Effector memory CD4-positive, alpha-beta T cell (primary cell): ENCODE results near the gene HHATL.

ENCODE experiments used
- DNase-seq, 3 donors: peaks; one replicate each; pipeline ENCODE4 v3.0.0-alpha.2; 2020
- H3K27ac ChIP-seq: 2 replicates; pipeline ENCODE4 v1.7.0; 2013; ENCODE audit warnings: mild to moderate bottlenecking, low read length, moderate library complexity; ENCODE audit not compliant: insufficient read depth, poor library complexity, severe bottlenecking
- H3K27me3 ChIP-seq: replicated peaks from 2 replicates; pipeline ENCODE4 v1.7.0; 2013; ENCODE audit warnings: mild to moderate bottlenecking, low read length; ENCODE audit not compliant: insufficient read depth, control insufficient read depth, poor library complexity, severe bottlenecking
- H3K36me3 ChIP-seq: 2 replicates; pipeline ENCODE4 v1.7.0; 2013; ENCODE audit warnings: mild to moderate bottlenecking, low read length, moderate library complexity; ENCODE audit not compliant: control insufficient read depth, insufficient read depth
- H3K4me1 ChIP-seq: 2 replicates; pipeline ENCODE4 v1.7.0; 2013; ENCODE audit warnings: low read length, mild to moderate bottlenecking; ENCODE audit not compliant: control insufficient read depth, insufficient read depth, poor library complexity, severe bottlenecking
- H3K4me3 ChIP-seq: 2 replicates; pipeline ENCODE4 v1.7.0; 2013; ENCODE audit warnings: low read length, low read depth, mild to moderate bottlenecking; ENCODE audit not compliant: insufficient read depth, poor library complexity, severe bottlenecking
- H3K9me3 ChIP-seq: 2 replicates; pipeline ENCODE4 v1.7.0; 2013; ENCODE audit warnings: mild to moderate bottlenecking, low read length, moderate library complexity; ENCODE audit not compliant: control insufficient read depth

Gene HHATL

GRCh38 chr3:42712688-42713372 lies 10.2 kb upstream of the HHATL start:
- no peaks in the 10 kb centered on the region for H3K9me3 ChIP-seq
- no peak for DNase-seq
- no peaks in the 10 kb centered on the region for H3K4me1 ChIP-seq
- H3K36me3 ChIP-seq = no peaks in the 10 kb centered on the region
- H3K27me3 ChIP-seq = no peaks in the 10 kb centered on the region
- H3K4me3 ChIP-seq = no peak overlapping the region
- no peak overlapping the region for H3K27ac ChIP-seq

- Histone ChIP-seq H3K4me3 (no peak overlapping the region), H3K36me3 (no peaks in the 10 kb centered on the region), H3K4me1 (no peaks in the 10 kb centered on the region), H3K27ac (no peak overlapping the region), H3K27me3 (no peaks in the 10 kb centered on the region), H3K9me3 (no peaks in the 10 kb centered on the region)
- no peak for DNase-seq
These were observed 9.7 kb upstream of the HHATL start for GRCh38 chr3:42712344-42712648.

- DNase-seq = no peak
- Histone ChIP-seq H3K9me3 (no peaks in the 10 kb centered on the region), H3K27me3 (no peaks in the 10 kb centered on the region), H3K4me3 (no peak overlapping the region), H3K27ac (no peak overlapping the region), H3K4me1 (no peaks in the 10 kb centered on the region), H3K36me3 (no peaks in the 10 kb centered on the region)
These were observed 9.1 kb upstream of the HHATL start for GRCh38 chr3:42711491-42712343.

- Histone ChIP-seq H3K27ac (no peak overlapping the region), H3K9me3 (no peaks in the 10 kb centered on the region), H3K27me3 (no peaks in the 10 kb centered on the region)
These were observed 7.9 kb upstream of the HHATL start for GRCh38 chr3:42710323-42711021.

GRCh38 chr3:42709621-42710020 lies 7.0 kb upstream of the HHATL start:
- no peaks in the 10 kb centered on the region for H3K36me3 ChIP-seq
- no peaks in the 10 kb centered on the region for H3K9me3 ChIP-seq
- no peak for DNase-seq
- H3K27me3 ChIP-seq = no peaks in the 10 kb centered on the region
- H3K4me1 ChIP-seq = no peaks in the 10 kb centered on the region
- H3K4me3 ChIP-seq = no peak overlapping the region
- no peak overlapping the region for H3K27ac ChIP-seq

More at GRCh38 chr3:42710323-42711021, 7.9 kb upstream of the HHATL start:
- no peaks in the 10 kb centered on the region for H3K36me3 ChIP-seq
- H3K4me1 ChIP-seq = no peaks in the 10 kb centered on the region
- H3K4me3 ChIP-seq = no peak overlapping the region
- no peak for DNase-seq

- DNase-seq = no peak
These were observed 6.1 kb upstream of the HHATL start for GRCh38 chr3:42708611-42709151.

GRCh38 chr3:42707620-42708355 lies 5.2 kb upstream of the HHATL start:
- no peak overlapping the region for H3K27ac ChIP-seq
- no peak for DNase-seq
- H3K9me3 ChIP-seq = no peaks in the 10 kb centered on the region
- no peaks in the 10 kb centered on the region for H3K27me3 ChIP-seq
- no peak overlapping the region for H3K4me3 ChIP-seq
- H3K36me3 ChIP-seq = no peaks in the 10 kb centered on the region
- no peaks in the 10 kb centered on the region for H3K4me1 ChIP-seq

More at GRCh38 chr3:42708611-42709151, 6.1 kb upstream of the HHATL start:
- H3K27ac ChIP-seq = no peak overlapping the region
- no peaks in the 10 kb centered on the region for H3K4me1 ChIP-seq
- H3K4me3 ChIP-seq = no peak overlapping the region
- no peaks in the 10 kb centered on the region for H3K27me3 ChIP-seq
- H3K9me3 ChIP-seq = no peaks in the 10 kb centered on the region
- H3K36me3 ChIP-seq = no peaks in the 10 kb centered on the region

- H3K9me3 ChIP-seq = no peaks in the 10 kb centered on the region
These were observed 4.4 kb upstream of the HHATL start for GRCh38 chr3:42706721-42707619.

More at GRCh38 chr3:42706721-42707619, 4.4 kb upstream of the HHATL start:
- DNase-seq = no peak
- no peak overlapping the region for H3K27ac ChIP-seq
- no peaks in the 10 kb centered on the region for H3K4me1 ChIP-seq
- no peak overlapping the region for H3K4me3 ChIP-seq
- H3K36me3 ChIP-seq = no peaks in the 10 kb centered on the region
- no peaks in the 10 kb centered on the region for H3K27me3 ChIP-seq
